HepG2 (cell line): ENCODE results near the gene MVP. TPM values are rescaled to one million over a fixed set of nuclear protein-coding genes. Genes with fewer than 3 reads are reported as not detected.

ENCODE experiments used
- ATAC-seq: fragments of 200-7000 bp; cut with Tn5 transposase; 3 replicates; pipeline ENCODE4 v1.9.1; 2020; ENCODE audit warnings: mild to moderate bottlenecking, moderate library complexity
- BruUV-seq: library from RNA; stranded (reverse); fragments of 400-500 nt; replicated peaks from 2 replicates; lab custom pipeline; 2021; lab: Mats Ljungman, UMichigan
- CTCF ChIA-PET: fragments of 300-600 bp; formaldehyde crosslinking; extraction: SDS; loops from one replicate; lab custom pipeline; 2021; ENCODE audit warnings: low total read pairs, inconsistent platforms, low intra/inter-chr PET ratio; lab: Yijun Ruan, JAX
- POLR2A ChIA-PET: fragments of 350-600 bp; sonication (Branson Sonifier 250); formaldehyde crosslinking; loops from one replicate; lab custom pipeline; 2020; ENCODE audit warnings: antibody characterized with exemption, inconsistent platforms; lab: Yijun Ruan, JAX
- DNase-seq: peaks from one replicate; pipeline ENCODE4 v3.0.0-alpha.2; 2015; ENCODE audit warnings: low spot score
- FAIRE-seq: peaks from 3 replicates; lab custom pipeline; 2011; peaks lifted over from hg19 to GRCh38; lab: Jason Lieb, UNC
- H2AFZ ChIP-seq: one replicate; pipeline ENCODE4 v1.6.1; 2011; ENCODE audit warnings: low read length, inconsistent platforms
- H3K27ac ChIP-seq: fragments of 300-600 bp; 3 replicates; pipeline ENCODE4 v1.8.0; 2011; ENCODE audit warnings: mixed run types, mild to moderate bottlenecking, mixed read lengths, low read length, inconsistent platforms; ENCODE audit not compliant: insufficient read depth; ENCODE audit errors: extremely low read length
- H3K27me3 ChIP-seq, 2 experiments: fragments of 200-600 bp in 1 of 2; 2 replicates in 1 of 2; 3 replicates in 1 of 2; pipeline versions ENCODE4 v1.6.0 to v1.8.0; 2011; ENCODE audit warnings: low read length in 2 of 2, mild to moderate bottlenecking in 2 of 2, moderate library complexity in 2 of 2, inconsistent platforms in 1 of 2; ENCODE audit not compliant: insufficient read depth in 2 of 2, control insufficient read depth in 1 of 2
- H3K36me3 ChIP-seq, 2 experiments: fragments of 200-600 bp in 1 of 2; replicated peaks in 1 of 2; 2 replicates in 1 of 2; 3 replicates in 1 of 2; pipeline versions ENCODE4 v1.5.1 to v1.8.0; 2011; ENCODE audit warnings: low read length in 2 of 2, inconsistent platforms in 1 of 2; ENCODE audit not compliant: insufficient read depth in 2 of 2, control insufficient read depth in 1 of 2
- H3K4me1 ChIP-seq: 2 replicates; pipeline ENCODE4 v1.5.1; 2012; ENCODE audit warnings: low read length, inconsistent platforms; ENCODE audit not compliant: insufficient read depth
- H3K4me2 ChIP-seq: 2 replicates; pipeline ENCODE4 v1.6.0; 2011; ENCODE audit warnings: low read depth, low read length, inconsistent platforms
- H3K4me3 ChIP-seq, 3 experiments: fragments of 200-600 bp in 1 of 3; sonication (generic), shearing (Covaris generic) in 1 of 3; replicated peaks in 1 of 3; 2 replicates each; pipeline ENCODE4 v1.5.1; 2011 to 2016; ENCODE audit warnings: low read length in 3 of 3, inconsistent platforms in 2 of 3, low read depth in 2 of 3, mild to moderate bottlenecking in 2 of 3, control low read depth in 1 of 3, mixed read lengths in 1 of 3; ENCODE audit not compliant: insufficient read depth in 1 of 3
- H3K79me2 ChIP-seq: one replicate; pipeline ENCODE4 v1.6.1; 2011; ENCODE audit warnings: low read length, inconsistent platforms; ENCODE audit not compliant: insufficient read depth
- H3K9ac ChIP-seq: 2 replicates; pipeline ENCODE4 v1.6.0; 2011; ENCODE audit warnings: mild to moderate bottlenecking, low read depth, low read length, inconsistent platforms; ENCODE audit not compliant: insufficient read depth
- H3K9me3 ChIP-seq: 2 replicates; pipeline ENCODE4 v1.5.1; 2012; ENCODE audit warnings: mild to moderate bottlenecking, low read length
- H4K20me1 ChIP-seq: 2 replicates; pipeline ENCODE4 v1.6.0; 2011; ENCODE audit warnings: inconsistent platforms, mild to moderate bottlenecking, low read length, moderate library complexity; ENCODE audit not compliant: insufficient read depth
- AGO1 ChIP-seq: fragments of 200-400 bp; formaldehyde crosslinking; IDR thresholded peaks from 2 replicates; pipeline ENCODE4 v1.6.1; 2017; ENCODE audit warnings: mild to moderate bottlenecking, low read depth, low read length, moderate library complexity; ENCODE audit not compliant: poor library complexity, severe bottlenecking
- HIVEP1 ChIP-seq: sonication (generic); formaldehyde crosslinking; IDR thresholded peaks from 2 replicates; pipeline ENCODE4 v1.4.0; 2020; ENCODE audit warnings: mild to moderate bottlenecking, missing genetic modification reagents
- MBD4 ChIP-seq: IDR thresholded peaks from 2 replicates; pipeline ENCODE4 v1.6.1; 2012; ENCODE audit warnings: low read length, inconsistent platforms, borderline replicate concordance
- NCOR1 ChIP-seq: fragments of 200-600 bp; sonication (generic); IDR thresholded peaks from 2 replicates; pipeline ENCODE4 v1.7.0; 2017; ENCODE audit warnings: antibody characterized with exemption, low read length, borderline replicate concordance
- ZKSCAN8 ChIP-seq: IDR thresholded peaks from 2 replicates; pipeline ENCODE4 v1.6.1; 2016; ENCODE audit warnings: borderline replicate concordance, missing genetic modification reagents, missing compliant biosample characterization
- ZNF180 ChIP-seq: sonication (generic); formaldehyde crosslinking; IDR thresholded peaks from 2 replicates; pipeline ENCODE4 v1.4.0; 2020; ENCODE audit warnings: low read depth, missing genetic modification reagents, borderline replicate concordance
- ZNF431 ChIP-seq: sonication (generic); formaldehyde crosslinking; IDR thresholded peaks from 2 replicates; pipeline ENCODE4 v1.9.0; 2022; ENCODE audit warnings: missing genetic modification reagents, low read depth, mild to moderate bottlenecking, borderline replicate concordance
- ZNF747 ChIP-seq: sonication (generic); formaldehyde crosslinking; IDR thresholded peaks from 2 replicates; pipeline ENCODE4 v1.8.1; 2023; ENCODE audit warnings: missing genetic modification reagents, mild to moderate bottlenecking, borderline replicate concordance
- ZNF761 ChIP-seq: sonication (generic); formaldehyde crosslinking; conservative IDR thresholded peaks from 2 replicates; pipeline ENCODE4 v1.4.0; 2020; ENCODE audit warnings: mild to moderate bottlenecking, missing genetic modification reagents
- WGBS: methylation state at CpG from one replicate; pipeline ENCODE4 v1.1.6; 2017; ENCODE audit warnings: low lambda C conversion rate; 5-methylcytosine and 5-hydroxymethylcytosine counted together
- in situ Hi-C: cut with HindIII; loops from 2 replicates; pipeline ENCODE4 v1.10.0; 2017; ENCODE audit warnings: low pct_unique_long_range_greater_than_20kb; ENCODE audit not compliant: extremely low pct_ligation_motif_present
- intact Hi-C: fragments of 100-400 bp; cut with micrococcal nuclease; formaldehyde crosslinking; loops from one replicate; pipeline ENCODE4 v1.10.0; 2022; ENCODE audit not compliant: unreplicated experiment
- polyA plus RNA-seq, 8 experiments: library from polyadenylated mRNA; depleted of rRNA in 3 of 8; stranded (reverse) in 7 of 8; unstranded in 1 of 8; fragments of >200 nt; fragmentation: Illumina TruSeq in 4 of 8; extraction: Trizol in 4 of 8; gene quantifications; 2 replicates each; pipeline versions ENCODE4 v1.2.1 to v1.2.3, GENCODE V29; 2011 to 2016; ENCODE audit warnings: low read depth in 4 of 8, missing spikeins in 1 of 8, mixed read lengths in 1 of 8; ENCODE audit not compliant: insufficient read depth in 1 of 8
- total RNA-seq, 5 experiments: library from RNA; depleted of rRNA; stranded (reverse); fragments of >200 nt; fragmentation: Illumina TruSeq; extraction: Trizol; gene quantifications; 2 replicates each; pipeline ENCODE4 v1.2.3, GENCODE V29; 2016; ENCODE audit warnings: low read depth in 1 of 5
- TF ChIP-seq, protein P1 (sequence below): sonication (generic); formaldehyde crosslinking; IDR thresholded peaks from 2 replicates; pipeline ENCODE4 v1.4.0; 2020; ENCODE audit warnings: missing genetic modification reagents
- TF ChIP-seq, protein P2 (sequence below): sonication (generic); formaldehyde crosslinking; IDR thresholded peaks from 2 replicates; pipeline ENCODE4 v1.8.1; 2023; ENCODE audit warnings: mild to moderate bottlenecking, missing genetic modification reagents
- TF ChIP-seq, protein P3 (sequence below), 2 experiments: sonication (generic) in 1 of 2; formaldehyde crosslinking in 1 of 2; IDR thresholded peaks; 2 replicates each; pipeline versions ENCODE4 v1.5.1 to v1.6.1; 2011 to 2020; ENCODE audit warnings: borderline replicate concordance in 1 of 2, low read depth in 1 of 2, low read length in 1 of 2, mild to moderate bottlenecking in 1 of 2, missing genetic modification reagents in 1 of 2, moderate library complexity in 1 of 2
- TF ChIP-seq, protein P4 (sequence below): sonication (generic); formaldehyde crosslinking; IDR thresholded peaks from 2 replicates; pipeline ENCODE4 v1.8.1; 2023; ENCODE audit warnings: missing genetic modification reagents, inconsistent platforms, borderline replicate concordance

Gene MVP
- total and polyA plus RNA-seq, 2 of the 13 experiments (the other 11 are each of a cell fraction or from before 2014, with no cell fraction given), result 22.9 to 43.5 TPM

DNA sequence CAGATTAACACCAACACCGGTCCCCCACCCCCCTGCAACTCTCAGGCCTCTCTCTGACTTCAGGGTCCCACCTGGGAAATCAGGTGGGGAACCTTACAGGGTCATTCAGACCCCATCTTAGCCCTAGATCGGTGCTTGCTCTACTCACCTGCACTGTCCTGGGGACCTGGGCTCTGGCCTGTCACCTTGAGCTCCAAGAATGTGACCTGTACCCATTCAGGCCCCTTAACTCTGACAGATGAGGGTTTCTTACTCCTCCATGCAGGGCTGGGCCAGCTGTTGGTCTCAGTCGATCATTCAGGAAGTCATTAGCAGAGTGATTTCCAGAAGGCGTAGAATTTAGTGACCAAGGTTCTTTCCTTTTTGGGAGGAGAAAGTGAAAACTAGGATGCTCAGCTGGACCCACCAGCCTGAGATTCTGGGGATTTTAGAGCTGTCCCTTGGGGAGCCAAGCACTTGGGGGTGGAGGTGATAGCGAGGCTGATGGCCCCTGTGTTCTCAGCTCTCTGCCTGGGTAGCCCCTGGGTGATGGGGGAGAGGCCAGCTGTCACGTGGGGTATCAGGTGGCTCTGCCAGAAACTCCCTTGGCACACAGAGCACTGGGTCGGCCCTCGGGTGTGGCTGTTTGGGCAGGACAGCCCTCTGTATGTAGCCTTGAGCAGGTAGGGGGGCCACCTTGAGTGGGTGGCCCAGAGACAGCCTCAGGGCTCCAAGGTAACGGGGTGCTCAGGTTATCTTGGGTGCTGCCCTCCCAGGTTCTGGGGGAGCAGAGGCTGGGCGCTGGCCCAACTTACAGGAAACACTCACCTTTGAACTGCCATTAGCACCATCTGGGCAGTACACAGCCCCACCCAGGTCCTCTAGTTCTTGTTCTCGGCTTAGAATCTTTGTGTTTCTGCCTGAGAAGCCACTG, 724 bp downstream of the MVP start:
- intact Hi-C loops (no loop called here), in situ Hi-C loops (loop anchor here (25.0 kb wide), 1 partner anchor 841 kb away; the partner anchor contains the start of genes FBRS and PRR14)
- Histone ChIP-seq H3K9me3 (no peaks in the 10 kb centered on the region), H3K36me3 (peaks cover 0 to 9% of the 10 kb centered on the region in 2 experiments; a peak in 2 of 5 replicates), H3K79me2 (peaks cover 29% of the 10 kb centered on the region), H3K4me3 (peak overlapping the region; percentile 59 to 71 (median 71)), H3K27ac (peak overlapping the region; percentile 53), H2AFZ (no peak overlapping the region), H3K4me2 (peak overlapping the region; percentile 86), H3K4me1 (peaks cover 91% of the 10 kb centered on the region), H3K27me3 (no peaks in the 10 kb centered on the region; a peak in 2 of 5 replicates), H3K9ac (peak overlapping the region; percentile 56), H4K20me1 (peaks cover 5% of the 10 kb centered on the region; the same call in 1 of the 2 replicates)
- no peak for ATAC-seq
- TSS peak; percentile 46 for BruUV-seq
- ChIA-PET CTCF (interaction anchor here (3.3 kb wide), 1 partner anchor 27 kb away, joined by 12 read pairs; no protein-coding TSS in a partner anchor), POLR2A (interaction anchor here (0.6 to 7.0 kb wide), 17 partner anchors 6 to 245 kb away, joined by 3 to 145 read pairs (median 5); partner anchors contain the start of genes ALDOA, ASPHD1, CDIPT and KIF22)
- no peak for FAIRE-seq
- DNase-seq, result no peak
- WGBS, result 24% methylated on average over 6 of the region's 11 CpGs
- TF ChIP-seq NCOR1 (no peak), MBD4 (0 out of 2 replicates have a peak, but pooled peaks have one; percentile 12), ZNF431 (CRISPR knock-in tag) (no peak), AGO1 (peak; percentile 61), ZNF761 (CRISPR knock-in tag) (0 out of 2 replicates have a peak, but pooled peaks have one; percentile 27), ZNF747 (CRISPR knock-in tag) (0 out of 2 replicates have a peak, but pooled peaks have one; percentile 40), ZKSCAN8 (no peak), ZNF180 (CRISPR knock-in tag) (no peak), HIVEP1 (0 out of 2 replicates have a peak, but pooled peaks have one; percentile 2)
- TF ChIP-seq, protein P1, sequence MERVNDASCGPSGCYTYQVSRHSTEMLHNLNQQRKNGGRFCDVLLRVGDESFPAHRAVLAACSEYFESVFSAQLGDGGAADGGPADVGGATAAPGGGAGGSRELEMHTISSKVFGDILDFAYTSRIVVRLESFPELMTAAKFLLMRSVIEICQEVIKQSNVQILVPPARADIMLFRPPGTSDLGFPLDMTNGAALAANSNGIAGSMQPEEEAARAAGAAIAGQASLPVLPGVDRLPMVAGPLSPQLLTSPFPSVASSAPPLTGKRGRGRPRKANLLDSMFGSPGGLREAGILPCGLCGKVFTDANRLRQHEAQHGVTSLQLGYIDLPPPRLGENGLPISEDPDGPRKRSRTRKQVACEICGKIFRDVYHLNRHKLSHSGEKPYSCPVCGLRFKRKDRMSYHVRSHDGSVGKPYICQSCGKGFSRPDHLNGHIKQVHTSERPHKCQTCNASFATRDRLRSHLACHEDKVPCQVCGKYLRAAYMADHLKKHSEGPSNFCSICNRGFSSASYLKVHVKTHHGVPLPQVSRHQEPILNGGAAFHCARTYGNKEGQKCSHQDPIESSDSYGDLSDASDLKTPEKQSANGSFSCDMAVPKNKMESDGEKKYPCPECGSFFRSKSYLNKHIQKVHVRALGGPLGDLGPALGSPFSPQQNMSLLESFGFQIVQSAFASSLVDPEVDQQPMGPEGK (CRISPR knock-in tag), result peak; percentile 33; the same call in 1 of the 2 replicates
- TF ChIP-seq, protein P2, sequence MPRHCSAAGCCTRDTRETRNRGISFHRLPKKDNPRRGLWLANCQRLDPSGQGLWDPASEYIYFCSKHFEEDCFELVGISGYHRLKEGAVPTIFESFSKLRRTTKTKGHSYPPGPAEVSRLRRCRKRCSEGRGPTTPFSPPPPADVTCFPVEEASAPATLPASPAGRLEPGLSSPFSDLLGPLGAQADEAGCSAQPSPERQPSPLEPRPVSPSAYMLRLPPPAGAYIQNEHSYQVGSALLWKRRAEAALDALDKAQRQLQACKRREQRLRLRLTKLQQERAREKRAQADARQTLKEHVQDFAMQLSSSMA (CRISPR knock-in tag), result no peak
- TF ChIP-seq, protein P3, sequence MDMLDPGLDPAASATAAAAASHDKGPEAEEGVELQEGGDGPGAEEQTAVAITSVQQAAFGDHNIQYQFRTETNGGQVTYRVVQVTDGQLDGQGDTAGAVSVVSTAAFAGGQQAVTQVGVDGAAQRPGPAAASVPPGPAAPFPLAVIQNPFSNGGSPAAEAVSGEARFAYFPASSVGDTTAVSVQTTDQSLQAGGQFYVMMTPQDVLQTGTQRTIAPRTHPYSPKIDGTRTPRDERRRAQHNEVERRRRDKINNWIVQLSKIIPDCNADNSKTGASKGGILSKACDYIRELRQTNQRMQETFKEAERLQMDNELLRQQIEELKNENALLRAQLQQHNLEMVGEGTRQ (IDR thresholded peaks at IDR 0.05; ENCODE audit: low read depth, low read length), result peak; percentile 82
- TF ChIP-seq, protein P3 (CRISPR knock-in tag; IDR thresholded peaks at IDR 0.05; ENCODE audit: borderline replicate concordance), result peak; percentile 46; the same call in 1 of the 2 replicates
- TF ChIP-seq, protein P4, sequence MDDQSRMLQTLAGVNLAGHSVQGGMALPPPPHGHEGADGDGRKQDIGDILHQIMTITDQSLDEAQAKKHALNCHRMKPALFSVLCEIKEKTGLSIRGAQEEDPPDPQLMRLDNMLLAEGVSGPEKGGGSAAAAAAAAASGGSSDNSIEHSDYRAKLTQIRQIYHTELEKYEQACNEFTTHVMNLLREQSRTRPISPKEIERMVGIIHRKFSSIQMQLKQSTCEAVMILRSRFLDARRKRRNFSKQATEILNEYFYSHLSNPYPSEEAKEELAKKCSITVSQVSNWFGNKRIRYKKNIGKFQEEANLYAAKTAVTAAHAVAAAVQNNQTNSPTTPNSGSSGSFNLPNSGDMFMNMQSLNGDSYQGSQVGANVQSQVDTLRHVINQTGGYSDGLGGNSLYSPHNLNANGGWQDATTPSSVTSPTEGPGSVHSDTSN (CRISPR knock-in tag), result no peak
